ENCODE results near the gene RAPGEF6. TPM values are rescaled to one million over a fixed set of nuclear protein-coding genes. Genes with fewer than 3 reads are reported as not detected.
A peak's percentile ranks its signal among the peaks of the same experiment; 100 is the strongest.

Gene RAPGEF6
- total RNA-seq, 6 experiments from 2014 or later: 7.3 to 12.0 (median 10.2) TPM

DNA sequence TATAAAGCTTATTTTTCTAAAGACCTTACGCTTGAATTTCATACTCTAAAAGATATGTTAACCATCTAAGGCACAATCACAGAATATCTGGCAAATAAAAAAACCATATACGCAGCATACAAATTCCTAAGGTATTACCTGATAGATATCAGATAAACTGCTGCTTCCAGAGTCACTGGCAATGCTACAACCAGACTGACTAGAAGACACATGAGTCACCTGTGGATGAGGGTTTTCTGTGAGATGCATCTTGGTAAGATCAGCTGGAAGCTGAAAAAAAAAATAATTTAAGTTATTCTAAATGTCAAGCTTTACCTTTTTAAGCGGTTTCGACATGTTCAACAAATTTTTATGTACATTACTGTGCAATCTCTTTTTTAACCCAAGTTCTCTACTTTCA lies 113.8 kb downstream of the RAPGEF6 start:
- H3K9me3 Mint-ChIP-seq: no peaks in the 10 kb centered on the region
- no peaks in the 10 kb centered on the region for H3K27me3 Mint-ChIP-seq (ENCODE audit: insufficient read depth)
- H3K36me3 Mint-ChIP-seq (ENCODE audit: low read depth): peaks cover 15% of the 10 kb centered on the region; the same call in 1 of the 2 replicates
- DNase-seq: peak; percentile 69
- no peak for TF ChIP-seq CTCF (IDR thresholded peaks at IDR 0.05)
- peak overlapping the region; percentile 59 for H3K27ac Mint-ChIP-seq
- no peak overlapping the region for H3K4me3 Mint-ChIP-seq
- peaks cover 43% of the 10 kb centered on the region for H3K4me1 Mint-ChIP-seq (ENCODE audit: low read depth)

DNA sequence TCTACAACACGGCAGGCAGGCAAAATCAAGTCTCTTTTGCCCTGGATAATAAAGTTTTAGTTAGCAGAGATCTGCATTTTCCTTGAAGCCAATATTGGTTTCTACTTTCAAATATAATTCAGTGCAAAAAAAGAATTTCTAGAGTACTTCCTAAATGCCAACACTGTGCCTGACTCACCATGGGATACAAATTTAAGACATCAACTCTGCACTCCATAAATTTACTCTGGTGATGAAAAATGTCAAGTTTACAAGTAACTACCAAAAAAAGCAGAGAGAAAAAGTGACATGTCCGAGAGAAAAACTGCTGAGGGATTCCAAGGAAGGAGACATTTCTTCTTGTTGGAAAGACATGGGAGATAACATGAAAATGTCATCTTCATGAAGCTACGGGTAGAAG lies 119.7 kb downstream of the RAPGEF6 start:
- peak overlapping the region; percentile 22; the same call in 1 of the 2 replicates for H3K4me3 Mint-ChIP-seq
- peaks cover 18% of the 10 kb centered on the region for H3K4me1 Mint-ChIP-seq (ENCODE audit: low read depth)
- no peaks in the 10 kb centered on the region for H3K9me3 Mint-ChIP-seq
- H3K27ac Mint-ChIP-seq: peak overlapping the region; percentile 53
- DNase-seq: no peak
- H3K27me3 Mint-ChIP-seq (ENCODE audit: insufficient read depth): no peaks in the 10 kb centered on the region
- H3K36me3 Mint-ChIP-seq (ENCODE audit: low read depth): peaks cover 19% of the 10 kb centered on the region
- TF ChIP-seq CTCF (IDR thresholded peaks at IDR 0.05): no peak

GRCh38 chr5:131514316-131515283 lies 120.4 kb downstream of the RAPGEF6 start:
- Mint-ChIP-seq H3K36me3 (ENCODE audit: low read depth) (peaks cover 21% of the 10 kb centered on the region), H3K4me1 (ENCODE audit: low read depth) (peaks cover 18% of the 10 kb centered on the region), H3K27ac (peak overlapping the region; percentile 53; the same call in 1 of the 2 replicates), H3K4me3 (peak overlapping the region; percentile 29), H3K9me3 (no peaks in the 10 kb centered on the region), H3K27me3 (ENCODE audit: insufficient read depth) (no peaks in the 10 kb centered on the region)
- TF ChIP-seq CTCF (IDR thresholded peaks at IDR 0.05): peak; percentile 17
- DNase-seq: peak; percentile 22

DNA sequence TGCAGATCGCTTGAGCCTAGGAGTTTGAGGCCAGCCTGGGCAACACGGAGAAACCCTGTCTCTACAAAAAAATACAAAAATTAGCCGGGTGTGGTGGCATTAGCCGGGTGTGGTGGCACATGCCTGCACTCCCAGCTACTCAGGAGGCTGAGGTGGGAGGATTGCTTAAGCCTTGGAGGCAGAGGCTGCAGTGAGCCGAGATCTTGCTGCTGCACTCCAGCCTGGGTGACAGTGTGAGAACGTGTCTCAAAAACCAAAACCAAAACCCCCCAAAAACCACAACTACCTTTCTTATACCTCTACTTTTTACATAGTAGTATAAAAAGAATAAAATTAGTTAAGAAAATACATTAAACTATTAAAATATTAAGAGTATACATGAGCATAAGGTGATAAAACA lies 121.2 kb downstream of the RAPGEF6 start:
- Mint-ChIP-seq H3K27ac (no peak overlapping the region), H3K4me3 (no peak overlapping the region), H3K36me3 (ENCODE audit: low read depth) (peaks cover 17% of the 10 kb centered on the region), H3K4me1 (ENCODE audit: low read depth) (peaks cover 18% of the 10 kb centered on the region), H3K9me3 (no peaks in the 10 kb centered on the region), H3K27me3 (ENCODE audit: insufficient read depth) (no peaks in the 10 kb centered on the region)
- no peak for TF ChIP-seq CTCF (IDR thresholded peaks at IDR 0.05)
- no peak for DNase-seq

- Mint-ChIP-seq H3K36me3 (ENCODE audit: low read depth) (peaks cover 17% of the 10 kb centered on the region), H3K4me3 (no peak overlapping the region), H3K27me3 (ENCODE audit: insufficient read depth) (no peaks in the 10 kb centered on the region), H3K4me1 (ENCODE audit: low read depth) (peaks cover 18% of the 10 kb centered on the region), H3K27ac (no peak overlapping the region), H3K9me3 (no peaks in the 10 kb centered on the region)
- no peak for DNase-seq
- no peak for TF ChIP-seq CTCF (IDR thresholded peaks at IDR 0.05)
Measured at GRCh38 chr5:131511934-131512333, 123.1 kb downstream of the RAPGEF6 start.

All from HFFc6 (cell line).